Measurements from ENCODE around the gene FGF22. TPM values are rescaled to one million over a fixed set of nuclear protein-coding genes. Genes with fewer than 3 reads are reported as not detected.

FGF22 gene
- total and polyA plus RNA-seq, 2 of the 8 experiments (the other 6 are each of a cell fraction or from before 2014, with no cell fraction given): 0.44 to 1.7 TPM

DNA sequence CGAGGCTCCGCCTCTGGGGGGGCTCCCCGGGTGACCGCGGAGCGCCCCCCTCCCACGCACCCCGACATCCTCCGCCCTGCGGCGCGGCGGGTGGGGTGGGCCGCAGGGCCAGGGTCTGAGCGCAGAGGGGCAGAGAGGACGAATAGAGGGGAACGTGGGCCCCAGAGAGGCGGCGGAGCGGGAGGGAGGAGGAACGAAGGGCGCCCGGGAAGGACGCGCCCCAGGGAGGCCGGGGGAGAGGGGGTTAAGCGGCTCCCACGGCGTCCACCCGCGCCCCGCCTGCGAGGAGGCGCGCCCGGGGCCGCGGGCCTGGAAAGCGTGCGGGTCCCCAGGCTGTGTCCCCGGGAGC is 49.0 kb upstream of the FGF22 start:
- ChIA-PET CTCF (ENCODE audit: partially characterized antibody) (no interaction called here), POLR2A (ENCODE audit: partially characterized antibody) (interaction anchor here (1.2 kb wide), 2 partner anchors 13 to 18 kb away, joined by 3 to 4 read pairs; no protein-coding TSS in a partner anchor)
- no peak overlapping the region for H4K91ac ChIP-seq (replicated peaks; ENCODE audit: insufficient read length, low read length)
- H3K4me1 ChIP-seq (replicated peaks in 1 of 4; ENCODE audit: control insufficient read depth in 3 of 4, insufficient read depth in 4 of 4, low read length in 3 of 4): peaks cover 0 to 6% (median 1%) of the 10 kb centered on the region in 4 experiments; a peak in 3 of 7 replicates
- no peak overlapping the region for H2AFZ ChIP-seq (ENCODE audit: low read length)
- H3K27ac ChIP-seq (ENCODE audit: low read depth, low read length): no peak overlapping the region
- H3K4me2 ChIP-seq (ENCODE audit: insufficient read depth in 1 of 2, low read depth in 2 of 2, low read length in 2 of 2): peak overlapping the region; percentile 33 to 64; a peak in 3 of 4 replicates
- peaks cover 4 to 13% of the 10 kb centered on the region in 2 experiments for H4K20me1 ChIP-seq (replicated peaks in 1 of 2; ENCODE audit: control insufficient read depth in 1 of 2, insufficient read depth in 2 of 2, low read length in 2 of 2)
- no peak overlapping the region for H4K5ac ChIP-seq (ENCODE audit: insufficient read length, low read depth, low read length)
- DNase-seq (ENCODE audit: low read depth in 1 of 2, low spot score in 2 of 2): no peak
- H3K79me2 ChIP-seq (ENCODE audit: control insufficient read depth in 1 of 2, insufficient read depth in 2 of 2, low read length in 2 of 2): no peaks in the 10 kb centered on the region
- TF ChIP-seq, protein P1, sequence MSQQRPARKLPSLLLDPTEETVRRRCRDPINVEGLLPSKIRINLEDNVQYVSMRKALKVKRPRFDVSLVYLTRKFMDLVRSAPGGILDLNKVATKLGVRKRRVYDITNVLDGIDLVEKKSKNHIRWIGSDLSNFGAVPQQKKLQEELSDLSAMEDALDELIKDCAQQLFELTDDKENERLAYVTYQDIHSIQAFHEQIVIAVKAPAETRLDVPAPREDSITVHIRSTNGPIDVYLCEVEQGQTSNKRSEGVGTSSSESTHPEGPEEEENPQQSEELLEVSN (IDR thresholded peaks at IDR 0.05): no peak
- no peak for TF ChIP-seq SIRT6 (IDR thresholded peaks at IDR 0.05; ENCODE audit: low read length)
- TF ChIP-seq EGR1 (IDR thresholded peaks at IDR 0.05; ENCODE audit: borderline replicate concordance, low read depth, low read length): no peak
- TF ChIP-seq POU5F1 (IDR thresholded peaks at IDR 0.05; ENCODE audit: low read depth, low read length): no peak
- TF ChIP-seq POLR2A (IDR thresholded peaks at IDR 0.05; ENCODE audit: control extremely low read depth in 1 of 2, low read depth in 2 of 2, low read length in 2 of 2): no peak
- TF ChIP-seq GTF2F1 (IDR thresholded peaks at IDR 0.05; ENCODE audit: borderline replicate concordance, low read depth, low read length): no peak
- H3K56ac ChIP-seq (replicated peaks; ENCODE audit: insufficient read length, low read depth, low read length): no peak overlapping the region
- H3K23me2 ChIP-seq (ENCODE audit: low read depth, low read length): peaks cover 2% of the 10 kb centered on the region; the same call in 1 of the 2 replicates
- no peak overlapping the region for H2BK120ac ChIP-seq (replicated peaks; ENCODE audit: low read depth, low read length)
- H3K79me1 ChIP-seq (ENCODE audit: low read depth, low read length): no peaks in the 10 kb centered on the region
- no peak overlapping the region for H3K9ac ChIP-seq (replicated peaks in 1 of 4; ENCODE audit: extremely low read depth in 1 of 4, low read depth in 3 of 4, low read length in 3 of 4)
- H4K8ac ChIP-seq (ENCODE audit: extremely low read depth, insufficient read depth, low read length): no peak overlapping the region
- 41% methylated on average over 13 of the region's 41 CpGs; no CpG with 5 or more reads in 1 of the 2 experiments for WGBS, 2 experiments (ENCODE audit: extremely low coverage in 1 of 2, insufficient coverage in 1 of 2, insufficient read length in 1 of 2, insufficient replicate concordance in 2 of 2, low coverage in 1 of 2, low lambda C conversion rate in 2 of 2, missing lambda C conversion rate in 1 of 2)
- no peak overlapping the region for H3K23ac ChIP-seq (ENCODE audit: insufficient read length)
- no peak overlapping the region for H3K18ac ChIP-seq (ENCODE audit: extremely low read depth, low read length)
- H2BK15ac ChIP-seq (ENCODE audit: low read length): no peak overlapping the region
- peaks cover 0 to 4% (median 0%) of the 10 kb centered on the region in 4 experiments; a peak in 1 of 8 replicates for H3K36me3 ChIP-seq (ENCODE audit: control insufficient read depth in 2 of 4, insufficient read depth in 4 of 4, low read length in 3 of 4)
- H3K9me3 ChIP-seq (ENCODE audit: insufficient read depth in 2 of 2, low read depth in 1 of 2, low read length in 1 of 2): no peaks in the 10 kb centered on the region
- no peak overlapping the region for H3K14ac ChIP-seq (ENCODE audit: insufficient read length)
- H3K27me3 ChIP-seq (replicated peaks in 1 of 4; ENCODE audit: control insufficient read depth in 3 of 4, extremely low read depth in 1 of 4, insufficient read depth in 3 of 4, low read length in 3 of 4): peaks cover 23 to 39% (median 31%) of the 10 kb centered on the region in 4 experiments
- H2AK5ac ChIP-seq (ENCODE audit: low read depth, low read length): no peak overlapping the region
- no peak overlapping the region for H2BK5ac ChIP-seq (ENCODE audit: low read depth, low read length)
- H3K4me3 ChIP-seq (ENCODE audit: extremely low read depth in 1 of 4, insufficient read depth in 2 of 4, low read depth in 3 of 4, low read length in 4 of 4): peak overlapping the region in 1 of 4 experiments; percentile 53; a peak in 3 of 8 replicates
- H2BK12ac ChIP-seq (ENCODE audit: low read depth, low read length): no peak overlapping the region
- FAIRE-seq: no peak
- H2BK20ac ChIP-seq (ENCODE audit: low read length): no peak overlapping the region
- H3K4ac ChIP-seq (replicated peaks; ENCODE audit: insufficient read length, low read depth, low read length): no peak overlapping the region
